Inflammatory macrophage treated with lipopolysaccharide for 1 hour (primary cell): ENCODE results near the gene RNF5.
"Not testable (repeated sequence)": the region's sequence is repeated elsewhere in the genome, so short reads cannot be mapped to it uniquely, and the experiment has no call there.

Experiments used
- DNase-seq, 2 donors: peaks; one replicate each; pipeline ENCODE4 v3.0.0-alpha.2; 2020 to 2022

The RNF5 gene

GRCh38 chr6:32176476-32177182 is 1.6 kb upstream of the RNF5 start:
- no peak for DNase-seq

GRCh38 chr6:32177183-32177787 is 920 bp upstream of the RNF5 start:
- no peak for DNase-seq

GRCh38 chr6:32178547-32179440 is 589 bp downstream of the RNF5 start:
- DNase-seq = no peak

DNA sequence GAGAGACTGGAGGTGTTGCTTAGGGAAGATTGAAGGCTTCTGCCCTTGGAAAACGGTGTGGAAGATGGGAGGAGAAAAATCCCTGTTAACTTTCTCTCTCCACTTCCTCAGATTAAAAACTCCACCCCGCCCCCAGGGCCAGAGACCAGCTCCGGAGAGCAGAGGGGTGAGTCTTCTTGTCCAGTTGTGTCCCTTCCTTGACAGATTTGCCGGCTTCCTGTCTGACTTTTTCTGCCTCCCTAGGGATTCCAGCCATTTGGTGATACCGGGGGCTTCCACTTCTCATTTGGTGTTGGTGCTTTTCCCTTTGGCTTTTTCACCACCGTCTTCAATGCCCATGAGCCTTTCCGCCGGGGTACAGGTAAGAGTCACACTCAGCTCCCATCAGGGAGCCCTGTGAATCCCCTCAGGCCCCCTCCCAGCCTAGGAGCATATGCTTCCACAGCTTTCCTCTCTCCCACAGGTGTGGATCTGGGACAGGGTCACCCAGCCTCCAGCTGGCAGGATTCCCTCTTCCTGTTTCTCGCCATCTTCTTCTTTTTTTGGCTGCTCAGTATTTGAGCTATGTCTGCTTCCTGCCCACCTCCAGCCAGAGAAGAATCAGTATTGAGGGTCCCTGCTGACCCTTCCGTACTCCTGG is 1.7 kb downstream of the RNF5 start:
- no peak for DNase-seq

DNA sequence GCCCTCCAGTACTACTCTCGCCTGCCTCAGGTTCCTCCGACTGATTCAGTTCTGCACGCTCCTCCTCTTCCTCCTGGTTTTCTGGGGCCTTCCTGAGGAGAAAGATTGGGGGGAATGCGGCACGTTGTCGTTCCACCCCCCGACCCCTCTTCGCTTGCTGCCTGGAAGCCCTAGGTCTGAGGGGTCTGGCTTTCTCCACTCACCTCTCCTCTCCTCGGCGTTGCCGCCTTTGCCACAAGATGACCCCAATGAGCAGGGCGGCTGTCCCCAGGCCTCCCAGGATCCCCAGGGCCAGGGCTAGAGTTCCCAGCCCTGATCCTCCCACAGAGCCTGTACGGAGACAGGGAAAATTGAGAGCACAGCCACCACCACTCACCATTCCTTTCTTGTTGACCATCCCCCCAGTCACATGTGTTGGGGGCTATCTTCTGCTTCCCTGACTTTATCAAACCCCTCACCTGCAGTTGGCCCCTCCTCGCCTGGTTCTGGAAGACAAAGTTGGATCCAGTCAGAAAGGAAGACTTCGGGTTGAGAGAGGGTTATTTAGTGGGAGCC is 3.0 kb downstream of the RNF5 start:
- no peak for DNase-seq

GRCh38 chr6:32181915-32182529 is 3.8 kb downstream of the RNF5 start:
- DNase-seq = no peak

- DNase-seq = no peak
These were observed 4.4 kb downstream of the RNF5 start for GRCh38 chr6:32182555-32182981.

DNA sequence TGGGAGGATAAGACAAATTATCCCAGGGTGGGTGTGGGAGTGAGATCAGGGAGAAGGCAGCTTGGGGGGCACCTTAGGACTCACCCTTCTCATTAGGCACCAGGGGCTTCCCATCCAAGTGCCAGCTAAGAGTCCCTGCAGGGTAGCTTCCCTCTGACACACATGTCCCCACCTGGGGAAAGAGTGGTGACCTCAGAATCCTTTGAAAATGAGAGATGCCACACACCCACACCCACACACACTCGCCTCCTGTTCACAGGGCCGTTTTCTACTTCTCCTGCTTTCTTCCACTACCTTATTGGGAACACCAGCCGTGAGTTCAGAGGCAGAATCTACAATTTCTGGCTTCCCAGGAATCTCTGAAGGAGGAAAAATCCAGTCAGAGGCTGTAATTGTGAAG is 4.8 kb downstream of the RNF5 start:
- DNase-seq = no peak

DNA sequence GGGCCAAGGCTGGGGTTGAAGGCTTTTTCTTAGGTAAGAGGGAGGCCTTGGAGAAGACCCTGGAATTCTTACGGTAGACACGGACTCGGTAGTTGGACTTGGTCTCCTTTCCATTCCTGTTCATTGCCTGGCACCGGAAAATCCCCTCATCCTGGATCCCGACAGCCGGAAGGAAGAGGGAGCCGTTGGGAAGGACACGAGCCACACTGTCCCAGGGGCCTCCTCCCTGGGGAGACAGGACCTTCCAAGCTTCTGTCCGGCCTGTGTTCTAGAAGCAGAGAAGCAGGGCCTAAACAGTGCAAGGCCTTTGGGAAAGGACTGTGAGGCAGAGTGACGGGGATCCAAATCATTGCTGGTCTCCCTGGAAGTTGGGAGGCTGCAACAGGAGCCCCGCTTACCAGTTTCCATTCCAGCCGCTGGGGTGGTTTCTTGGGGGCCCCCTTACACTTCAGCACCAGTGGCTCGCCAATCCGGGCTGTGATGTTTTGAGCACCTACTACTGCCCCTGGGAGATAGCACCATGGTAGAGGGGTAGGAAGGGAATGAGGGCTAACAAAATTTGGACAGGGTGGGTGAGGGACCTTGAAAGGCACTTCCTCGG is 5.4 kb downstream of the RNF5 start:
- DNase-seq = no peak

DNA sequence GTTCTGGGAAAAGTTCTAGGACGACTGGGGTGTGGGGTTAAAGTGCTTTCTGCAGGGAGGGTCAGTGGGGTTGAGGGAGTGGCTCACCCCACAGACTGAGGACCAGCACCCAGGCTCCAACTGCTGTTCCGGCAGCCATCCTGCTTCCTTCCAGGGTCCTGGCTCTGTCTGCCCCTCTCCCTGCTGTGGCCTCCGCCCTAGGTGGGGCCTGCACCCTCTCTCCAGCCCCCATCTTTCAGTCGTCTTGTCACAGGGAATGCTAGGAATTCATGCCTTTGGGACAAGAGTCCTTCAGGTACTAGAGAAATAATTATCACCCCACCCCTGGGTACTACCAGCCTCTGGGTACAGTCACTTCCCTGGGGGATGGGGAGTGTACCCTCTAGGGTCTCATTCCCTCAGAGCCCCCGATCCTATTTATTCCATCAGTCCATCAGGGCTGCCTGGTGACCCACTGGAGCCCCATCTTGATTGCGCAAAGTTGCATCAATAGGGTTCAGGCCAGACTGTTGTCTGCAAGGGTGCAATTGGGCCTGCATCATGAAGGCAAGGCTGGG is 6.0 kb downstream of the RNF5 start, which contains the start of gene AGER:
AGER (minus strand) TSS at position 170 of the 557 bp plus-strand sequence; CDS start at position 139, 31 bp downstream.
- no peak for DNase-seq

DNA sequence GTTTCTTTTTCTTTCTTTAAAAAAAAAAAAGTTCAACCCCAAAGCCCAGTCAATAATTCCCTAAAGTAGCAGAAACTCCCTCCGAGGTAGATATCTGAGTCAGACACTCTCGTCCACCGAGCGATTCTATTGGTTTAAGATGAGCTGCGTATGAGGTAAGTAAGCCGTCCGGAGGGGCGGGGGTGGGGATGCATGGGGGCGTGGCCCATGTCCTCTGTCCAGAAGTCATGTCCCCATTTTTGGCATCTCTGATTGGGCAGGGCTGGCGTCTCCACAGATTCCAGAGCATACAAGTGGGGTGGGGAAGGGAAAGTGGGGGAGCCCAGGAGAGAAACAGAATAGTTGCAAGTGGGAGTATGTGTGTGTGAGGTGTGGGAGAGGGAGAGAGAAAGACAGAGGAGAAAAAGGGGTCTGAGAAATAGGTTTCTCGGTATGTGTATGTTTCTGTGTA is 7.5 kb downstream of the RNF5 start:
- peak; percentile 66 to 79 for DNase-seq

DNA sequence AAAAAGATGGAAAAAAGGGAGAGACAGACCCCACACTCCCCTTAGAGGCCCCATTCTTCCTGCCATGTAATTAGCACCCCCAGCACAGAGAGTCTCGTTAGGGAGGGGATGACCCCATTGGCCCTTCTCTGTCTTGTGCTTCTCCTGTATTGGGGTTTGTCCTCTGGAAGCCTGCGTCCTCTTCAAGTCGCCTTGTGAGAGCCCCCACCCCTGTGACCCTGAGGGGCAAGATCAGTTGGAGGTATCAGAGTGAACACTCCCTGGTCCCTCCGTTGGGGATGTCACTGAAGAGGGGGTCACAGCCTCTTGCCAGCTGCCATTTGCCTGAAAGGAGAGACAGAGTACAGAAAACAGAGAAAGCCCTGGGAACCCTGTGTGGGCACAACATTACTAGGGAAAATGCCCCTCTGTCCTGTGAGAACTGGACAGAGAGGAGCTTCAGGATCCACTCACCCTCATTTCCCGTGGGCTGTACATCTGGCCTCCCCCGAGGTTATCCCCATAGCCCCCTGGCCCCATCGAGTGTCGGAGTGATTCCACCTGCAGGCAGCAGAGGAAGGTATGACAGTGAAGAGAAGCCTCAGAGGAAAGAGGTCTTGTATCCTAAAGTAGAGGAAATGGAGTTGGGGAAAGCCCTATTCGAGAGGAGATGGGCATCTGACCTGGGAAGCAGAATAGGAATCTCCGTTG is 8.1 kb downstream of the RNF5 start:
- not testable (repeated sequence) for DNase-seq

- DNase-seq = no peak
These were observed 9.0 kb downstream of the RNF5 start for GRCh38 chr6:32187009-32187709.

DNA sequence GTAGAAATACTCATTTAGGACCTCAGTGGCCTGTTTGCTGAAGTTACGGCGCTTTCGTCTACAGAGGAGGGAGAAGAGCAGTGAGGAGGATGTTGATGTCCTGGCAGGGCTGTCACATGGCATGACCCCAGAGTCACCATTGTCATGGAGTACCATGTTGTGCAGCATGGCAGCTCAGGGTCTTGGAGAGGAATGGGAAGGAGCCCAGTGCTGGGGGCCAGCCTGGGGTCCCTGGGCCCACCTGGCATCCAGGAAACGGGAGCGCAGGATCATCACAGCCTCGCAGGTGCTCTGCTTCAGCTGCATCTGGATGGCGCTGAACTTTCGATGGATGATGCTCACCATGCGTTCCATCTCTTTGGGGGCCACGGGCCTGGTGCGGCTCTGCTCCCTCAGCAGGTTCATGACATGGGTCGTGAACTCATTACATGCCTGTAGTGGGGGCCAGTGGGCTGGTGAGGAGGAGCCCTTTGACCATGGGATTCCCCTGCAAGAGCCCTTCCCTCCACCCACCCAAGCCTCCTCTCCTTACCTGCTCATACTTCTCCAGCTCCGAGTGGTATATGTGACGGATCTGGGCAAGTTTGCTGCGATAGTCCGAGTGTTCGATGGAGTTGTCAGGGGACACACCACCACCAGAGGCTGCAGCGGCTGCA is 9.6 kb downstream of the RNF5 start:
- DNase-seq = not testable (repeated sequence)

DNA sequence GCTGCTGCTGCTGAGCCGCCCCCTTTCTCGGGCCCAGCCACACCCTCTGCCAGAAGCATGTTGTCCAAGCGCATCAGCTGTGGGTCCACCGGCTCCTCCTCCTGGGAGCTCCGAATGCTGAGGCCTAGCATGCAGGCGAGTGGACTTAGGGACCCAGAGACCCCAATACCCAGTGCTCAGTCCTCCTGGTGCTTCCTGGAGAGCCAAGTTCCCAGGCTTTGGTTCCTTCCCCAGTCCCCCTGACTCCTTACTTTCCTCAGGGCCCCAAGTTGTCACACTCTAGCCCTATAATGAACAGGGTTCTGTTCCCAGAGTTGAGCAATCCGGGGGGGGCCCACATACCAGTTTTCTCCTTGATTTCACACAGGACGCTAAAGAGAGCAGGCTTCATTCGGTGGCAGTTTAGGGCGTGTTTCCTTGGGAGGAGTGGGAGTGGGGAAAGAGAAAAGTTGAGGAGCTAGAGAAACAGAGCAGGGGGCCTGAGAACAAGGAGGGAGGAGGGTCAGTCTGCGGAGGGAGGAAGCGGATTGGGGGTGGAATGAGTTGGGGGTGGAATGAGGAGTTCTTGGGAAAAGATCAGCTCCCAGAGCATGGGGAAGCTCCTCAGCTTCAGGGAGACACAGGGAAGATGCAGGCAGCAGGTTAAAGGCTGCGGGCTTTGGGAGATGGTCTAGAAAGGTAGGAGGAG is 10.3 kb downstream of the RNF5 start:
- DNase-seq = peak in 1 of 2 donors; percentile 42

GRCh38 chr6:32189069-32189741 is 11.0 kb downstream of the RNF5 start:
- no peak for DNase-seq

GRCh38 chr6:32189742-32190053 is 11.5 kb downstream of the RNF5 start:
- DNase-seq = no peak

DNA sequence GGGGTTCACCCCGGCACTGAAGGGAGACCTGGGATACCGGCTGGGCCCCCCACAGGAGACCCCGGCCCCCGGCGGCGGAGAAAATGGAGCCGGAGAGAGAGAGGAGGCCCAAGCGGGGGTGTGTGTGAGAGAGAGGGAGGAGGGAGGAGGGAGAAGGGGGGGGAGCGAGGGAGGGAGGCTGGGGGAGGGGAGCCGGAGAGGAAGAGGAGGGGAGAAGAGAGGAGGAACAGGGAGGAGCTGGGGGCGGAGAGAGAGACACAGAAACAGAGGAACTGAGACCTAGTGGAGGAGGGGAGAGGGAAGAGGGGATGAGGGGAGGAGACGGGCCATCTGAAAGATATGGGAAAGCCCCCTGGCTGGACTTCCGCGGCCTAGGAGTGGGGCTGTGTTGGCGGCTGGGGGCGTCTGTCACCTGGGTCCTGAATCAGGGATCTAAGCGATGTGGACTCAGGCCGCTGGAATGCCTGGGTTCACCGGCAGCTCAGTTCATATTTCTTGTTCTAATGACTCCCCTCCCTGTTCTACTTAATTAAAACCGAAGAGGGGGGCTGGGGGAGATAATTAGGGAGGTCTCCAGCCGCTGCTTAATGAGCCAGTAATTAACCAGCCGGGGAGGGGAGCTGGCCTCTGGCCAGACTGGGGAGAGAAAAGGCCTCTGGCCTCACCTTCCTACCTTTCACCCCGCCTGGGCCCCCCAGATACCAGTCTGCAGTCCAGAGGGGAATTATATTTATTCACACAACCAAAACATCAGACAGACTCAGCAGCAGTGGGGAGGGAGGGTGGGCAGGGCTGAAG is 12.0 kb downstream of the RNF5 start, which contains the start of gene PBX2:
PBX2 (minus strand) TSS at position 149 of the 798 bp plus-strand sequence. CDS start 287 bp downstream, outside the sequence.
- DNase-seq = peak; percentile 88 to 89
